ENCODE data around the gene SHOC1. TPM values are rescaled to one million over a fixed set of nuclear protein-coding genes. Genes with fewer than 3 reads are reported as not detected.

Gene SHOC1
- not detected in 2 replicates for total RNA-seq

GRCh38 chr9:111794835-111795556 lies at the start of gene SHOC1:
Gene SHOC1, minus strand, starts transcription at chr9:111794937. Its CDS starts 3,519 bp downstream, at chr9:111791418.

Other genes starting within 250 kb of the SHOC1 start
- 44.2 and 72.9 TPM in 2 replicates for gene PTGR1, start 195.3 kb downstream of the SHOC1 start, total RNA-seq
- 5.2 and 5.4 TPM in 2 replicates for gene DNAJC25, start 163.6 kb downstream of the SHOC1 start, total RNA-seq
- gene GNG10, start 133.3 kb downstream of the SHOC1 start, total RNA-seq: 37.3 and 68.4 TPM in 2 replicates
- 84.9 and 140 TPM in 2 replicates for gene UGCG, start 101.9 kb upstream of the SHOC1 start, total RNA-seq